ENCODE measurements around the gene UBB.
A peak's percentile ranks its signal among the peaks of the same experiment; 100 is the strongest.

Gene UBB

DNA sequence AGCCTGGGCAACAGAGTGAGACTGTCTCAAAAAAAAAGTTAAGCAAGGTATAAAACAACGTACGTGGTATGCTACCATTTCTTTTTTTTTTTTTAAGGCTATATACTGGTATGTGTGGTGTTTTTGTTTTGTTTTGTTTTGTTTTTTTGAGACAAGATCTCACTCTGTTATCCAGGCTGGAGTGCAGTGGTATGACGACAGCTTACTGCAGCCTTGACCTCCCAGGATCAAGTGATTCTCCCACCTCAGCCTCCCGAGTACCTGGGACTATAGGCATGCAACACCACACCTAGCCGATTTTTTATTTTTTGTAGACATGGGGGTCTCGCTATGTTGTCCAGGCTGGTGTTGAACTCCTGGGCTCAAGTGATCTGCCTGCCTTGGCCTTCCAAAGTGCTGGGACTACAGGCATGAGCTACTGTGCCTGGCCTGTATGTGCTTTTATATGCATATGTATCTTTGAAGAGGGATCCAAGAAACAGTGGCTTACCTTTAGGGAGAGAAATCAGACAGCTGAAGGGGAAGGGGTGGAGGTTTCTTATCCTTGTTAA, 34.1 kb upstream of the UBB start:
- no peak for DNase-seq (ENCODE audit: low read depth)
- H3K4me3 ChIP-seq (ENCODE audit: low read depth, low read length) = no peak overlapping the region
- TF ChIP-seq, protein P1, sequence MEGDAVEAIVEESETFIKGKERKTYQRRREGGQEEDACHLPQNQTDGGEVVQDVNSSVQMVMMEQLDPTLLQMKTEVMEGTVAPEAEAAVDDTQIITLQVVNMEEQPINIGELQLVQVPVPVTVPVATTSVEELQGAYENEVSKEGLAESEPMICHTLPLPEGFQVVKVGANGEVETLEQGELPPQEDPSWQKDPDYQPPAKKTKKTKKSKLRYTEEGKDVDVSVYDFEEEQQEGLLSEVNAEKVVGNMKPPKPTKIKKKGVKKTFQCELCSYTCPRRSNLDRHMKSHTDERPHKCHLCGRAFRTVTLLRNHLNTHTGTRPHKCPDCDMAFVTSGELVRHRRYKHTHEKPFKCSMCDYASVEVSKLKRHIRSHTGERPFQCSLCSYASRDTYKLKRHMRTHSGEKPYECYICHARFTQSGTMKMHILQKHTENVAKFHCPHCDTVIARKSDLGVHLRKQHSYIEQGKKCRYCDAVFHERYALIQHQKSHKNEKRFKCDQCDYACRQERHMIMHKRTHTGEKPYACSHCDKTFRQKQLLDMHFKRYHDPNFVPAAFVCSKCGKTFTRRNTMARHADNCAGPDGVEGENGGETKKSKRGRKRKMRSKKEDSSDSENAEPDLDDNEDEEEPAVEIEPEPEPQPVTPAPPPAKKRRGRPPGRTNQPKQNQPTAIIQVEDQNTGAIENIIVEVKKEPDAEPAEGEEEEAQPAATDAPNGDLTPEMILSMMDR (conservative IDR thresholded peaks at IDR 0.05; ENCODE audit: low read depth, low read length) = no peak

DNA sequence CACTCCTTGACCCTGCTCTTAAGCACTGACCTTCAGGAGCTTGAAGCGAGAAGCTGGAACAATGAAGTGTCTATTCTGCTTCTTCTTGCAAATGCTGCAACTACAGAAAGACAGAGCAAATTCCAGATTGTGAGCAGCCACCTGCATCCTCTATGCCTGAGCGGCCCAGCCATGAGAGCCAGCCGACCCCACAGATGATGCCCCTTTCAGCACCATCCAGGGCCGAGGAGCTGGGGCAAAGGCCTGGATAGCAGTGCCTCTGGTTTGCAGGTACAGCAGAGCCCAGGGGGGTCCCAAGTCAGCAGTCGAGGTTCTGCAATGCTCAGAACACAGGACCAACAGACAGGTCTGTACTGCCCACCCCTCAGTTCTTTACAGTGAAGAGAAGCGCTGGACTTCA, 32.3 kb upstream of the UBB start:
- H3K4me3 ChIP-seq (ENCODE audit: low read depth, low read length) = no peak overlapping the region
- no peak for DNase-seq (ENCODE audit: low read depth)
- TF ChIP-seq, protein P1 (conservative IDR thresholded peaks at IDR 0.05; ENCODE audit: low read depth, low read length) = no peak

DNA sequence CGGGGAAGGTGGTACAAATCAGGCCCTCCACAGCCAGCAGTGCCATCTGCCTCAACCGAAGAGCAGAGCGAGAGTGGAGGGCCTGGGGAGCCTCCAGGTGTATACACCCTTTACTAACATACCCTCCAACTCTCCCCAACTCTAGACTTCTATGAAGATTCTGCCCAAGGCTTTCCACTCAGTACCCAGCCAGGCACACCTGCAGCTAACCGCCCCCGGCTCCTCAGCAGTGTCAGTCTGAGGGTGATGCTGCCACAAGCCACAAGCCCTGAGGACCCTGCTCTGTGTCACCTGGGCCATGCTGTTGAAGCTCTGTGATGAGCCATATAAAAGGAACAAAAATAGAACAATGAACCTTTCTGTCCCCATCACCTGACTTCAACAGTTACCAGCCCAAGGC, 31.5 kb upstream of the UBB start:
- TF ChIP-seq, protein P1 (conservative IDR thresholded peaks at IDR 0.05; ENCODE audit: low read depth, low read length) = no peak
- no peak overlapping the region for H3K4me3 ChIP-seq (ENCODE audit: low read depth, low read length)
- DNase-seq (ENCODE audit: low read depth) = no peak

DNA sequence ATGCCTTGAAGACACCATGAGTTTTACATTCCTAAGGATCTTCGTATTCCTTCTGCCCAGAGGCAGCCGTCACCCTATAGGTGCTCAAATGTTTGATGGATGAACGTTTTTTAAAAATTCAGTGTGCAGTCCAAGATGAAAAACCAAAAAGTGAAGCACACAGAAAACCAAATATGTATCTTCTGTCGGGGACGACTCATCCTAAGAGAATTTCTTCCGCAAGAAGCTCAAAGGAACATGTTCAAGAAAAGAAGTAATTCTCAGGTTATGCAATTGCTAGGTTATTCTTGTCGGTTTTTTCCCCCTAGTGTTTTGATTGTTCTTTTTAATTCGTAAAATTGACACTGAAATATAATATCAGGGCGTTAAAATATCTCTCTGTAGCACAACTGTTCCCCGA, 29.1 kb upstream of the UBB start:
- peak overlapping the region; percentile 67 for H3K4me3 ChIP-seq (ENCODE audit: low read depth, low read length)
- TF ChIP-seq, protein P1 (conservative IDR thresholded peaks at IDR 0.05; ENCODE audit: low read depth, low read length) = no peak
- peak; percentile 66 for DNase-seq (ENCODE audit: low read depth)

DNA sequence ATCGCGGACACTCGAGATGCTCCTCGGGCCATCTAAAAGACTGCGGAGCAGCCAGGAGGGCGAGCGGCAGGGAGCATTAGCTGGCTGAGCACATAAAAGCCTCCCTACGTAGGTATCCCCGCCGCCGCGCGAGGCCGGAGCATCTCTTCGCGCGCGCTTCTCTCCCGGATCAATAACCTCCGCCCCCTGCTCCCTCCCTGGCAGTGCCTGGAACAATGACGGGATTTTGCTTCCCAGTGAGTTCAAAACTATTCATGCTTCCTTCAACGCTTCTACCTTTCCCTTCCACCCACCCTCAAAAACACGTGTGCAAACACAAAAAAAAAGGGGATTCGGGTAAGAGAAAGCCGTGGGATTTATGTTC, 28.6 kb upstream of the UBB start:
- peak overlapping the region; percentile 67 for H3K4me3 ChIP-seq (ENCODE audit: low read depth, low read length)

DNA sequence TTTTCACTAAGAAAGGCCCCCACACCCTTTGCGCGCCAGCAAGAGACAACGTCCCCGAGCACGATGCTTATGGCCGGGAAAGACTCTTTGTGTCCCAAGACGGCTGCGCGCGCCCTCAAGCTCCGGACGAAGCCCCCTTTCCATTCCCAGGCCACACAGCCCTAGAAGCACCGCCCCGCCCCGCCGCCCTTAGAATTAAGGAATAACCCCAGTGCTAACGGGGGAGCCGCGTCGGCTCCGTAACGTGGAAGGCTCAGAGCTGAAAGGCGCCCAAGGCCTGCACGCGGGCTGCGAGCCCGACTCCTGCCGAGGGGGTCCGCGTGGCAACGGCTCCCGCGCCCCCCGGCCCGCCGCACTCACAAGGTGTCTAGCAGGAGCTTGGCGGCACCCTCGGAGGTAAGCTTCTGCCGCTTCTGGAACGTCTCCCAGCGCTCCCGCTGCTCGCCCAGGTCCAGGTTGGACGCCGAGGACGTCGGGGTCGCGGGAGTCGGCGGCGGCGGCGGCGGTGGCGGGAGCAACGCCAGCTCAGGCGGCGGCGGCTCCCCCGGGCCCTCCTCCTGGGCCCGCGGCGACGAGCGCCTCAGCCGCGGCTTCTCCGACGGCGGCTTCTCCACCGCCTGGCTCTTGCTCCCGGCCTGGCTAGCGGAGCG, 28.1 kb upstream of the UBB start:
- DNase-seq (ENCODE audit: low read depth) = no peak
- TF ChIP-seq, protein P1 (conservative IDR thresholded peaks at IDR 0.05; ENCODE audit: low read depth, low read length) = no peak
- H3K4me3 ChIP-seq (ENCODE audit: low read depth, low read length) = peak overlapping the region; percentile 67

More for the DNA sequence above, 28.6 kb upstream of the UBB start:
- DNase-seq (ENCODE audit: low read depth) = peak; percentile 37
- TF ChIP-seq, protein P1 (conservative IDR thresholded peaks at IDR 0.05; ENCODE audit: low read depth, low read length) = no peak
